HepG2 (cell line): ENCODE results near the gene KCNIP4.

Experiments used
- CTCF ChIP-seq: sonication (generic); formaldehyde crosslinking; IDR thresholded peaks from 2 replicates; pipeline ENCODE4 v1.5.0; 2020; ENCODE audit warnings: mild to moderate bottlenecking, missing genetic modification reagents, moderate library complexity
- EP300 ChIP-seq, 3 experiments: sonication (generic) in 1 of 3; formaldehyde crosslinking in 1 of 3; IDR thresholded peaks; 2 replicates each; pipeline versions ENCODE4 v1.5.1 to v1.6.1; 2011 to 2020; ENCODE audit warnings: low read depth in 2 of 3, low read length in 2 of 3, borderline replicate concordance in 1 of 3, improper control_type of control experiment in 1 of 3, mild to moderate bottlenecking in 1 of 3, missing genetic modification reagents in 1 of 3, moderate library complexity in 1 of 3
- IRF1 ChIP-seq: sonication (generic); formaldehyde crosslinking; IDR thresholded peaks from 2 replicates; pipeline ENCODE4 v1.4.0; 2020; ENCODE audit warnings: low read depth, mild to moderate bottlenecking, missing genetic modification reagents
- NFKBIZ ChIP-seq: IDR thresholded peaks from 2 replicates; pipeline ENCODE4 v1.6.1; 2018; ENCODE audit warnings: missing genetic modification reagents, missing compliant biosample characterization
- ZMYM3 ChIP-seq: sonication (generic); formaldehyde crosslinking; IDR thresholded peaks from 2 replicates; pipeline ENCODE4 v1.5.1; 2020; ENCODE audit warnings: mild to moderate bottlenecking, missing genetic modification reagents
- TF ChIP-seq, protein P1 (sequence below): fragments of 450-650 bp; IDR thresholded peaks from 2 replicates; pipeline ENCODE4 v1.6.1; 2017; ENCODE audit warnings: mild to moderate bottlenecking

GRCh38 chr4:21242163-21242562 is 706.4 kb downstream of the KCNIP4 start:
- TF ChIP-seq IRF1 (CRISPR knock-in tag) (no peak), ZMYM3 (CRISPR knock-in tag) (no peak), EP300 (IDR thresholded peaks at IDR 0.05; ENCODE audit: low read depth in 2 of 2, low read length in 2 of 2) (no peak), EP300 (CRISPR knock-in tag; IDR thresholded peaks at IDR 0.05; ENCODE audit: borderline replicate concordance) (no peak), CTCF (CRISPR knock-in tag) (no peak), NFKBIZ (no peak)
- TF ChIP-seq, protein P1, sequence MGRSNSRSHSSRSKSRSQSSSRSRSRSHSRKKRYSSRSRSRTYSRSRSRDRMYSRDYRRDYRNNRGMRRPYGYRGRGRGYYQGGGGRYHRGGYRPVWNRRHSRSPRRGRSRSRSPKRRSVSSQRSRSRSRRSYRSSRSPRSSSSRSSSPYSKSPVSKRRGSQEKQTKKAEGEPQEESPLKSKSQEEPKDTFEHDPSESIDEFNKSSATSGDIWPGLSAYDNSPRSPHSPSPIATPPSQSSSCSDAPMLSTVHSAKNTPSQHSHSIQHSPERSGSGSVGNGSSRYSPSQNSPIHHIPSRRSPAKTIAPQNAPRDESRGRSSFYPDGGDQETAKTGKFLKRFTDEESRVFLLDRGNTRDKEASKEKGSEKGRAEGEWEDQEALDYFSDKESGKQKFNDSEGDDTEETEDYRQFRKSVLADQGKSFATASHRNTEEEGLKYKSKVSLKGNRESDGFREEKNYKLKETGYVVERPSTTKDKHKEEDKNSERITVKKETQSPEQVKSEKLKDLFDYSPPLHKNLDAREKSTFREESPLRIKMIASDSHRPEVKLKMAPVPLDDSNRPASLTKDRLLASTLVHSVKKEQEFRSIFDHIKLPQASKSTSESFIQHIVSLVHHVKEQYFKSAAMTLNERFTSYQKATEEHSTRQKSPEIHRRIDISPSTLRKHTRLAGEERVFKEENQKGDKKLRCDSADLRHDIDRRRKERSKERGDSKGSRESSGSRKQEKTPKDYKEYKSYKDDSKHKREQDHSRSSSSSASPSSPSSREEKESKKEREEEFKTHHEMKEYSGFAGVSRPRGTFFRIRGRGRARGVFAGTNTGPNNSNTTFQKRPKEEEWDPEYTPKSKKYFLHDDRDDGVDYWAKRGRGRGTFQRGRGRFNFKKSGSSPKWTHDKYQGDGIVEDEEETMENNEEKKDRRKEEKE = no peak
